SK-N-SH treated with all-trans-retinoic acid at 6 μM for 48 hours (cell line): ENCODE measurements around the gene TTPAL.

Experiments
- ATAC-seq: fragments of 200-7000 bp; cut with Tn5 transposase; 3 replicates; pipeline ENCODE4 v1.9.1; 2020; ENCODE audit warnings: mild to moderate bottlenecking, moderate library complexity
- ARNTL ChIP-seq: fragments of 450-650 bp; formaldehyde crosslinking; IDR thresholded peaks from 2 replicates; pipeline ENCODE4 v1.5.0; 2020; ENCODE audit warnings: low read depth, mild to moderate bottlenecking, moderate library complexity, borderline replicate concordance
- BACH2 ChIP-seq: fragments of 250-450 bp; sonication (Bioruptor Pico); IDR thresholded peaks from 2 replicates; pipeline ENCODE4 v1.9.0; 2021; ENCODE audit warnings: mild to moderate bottlenecking, borderline replicate concordance
- CREB5 ChIP-seq: fragments of 250-450 bp; sonication (Bioruptor Pico); IDR thresholded peaks from 2 replicates; pipeline ENCODE4 v1.5.1; 2020; ENCODE audit warnings: low read depth, mild to moderate bottlenecking, moderate library complexity
- CSDC2 ChIP-seq: fragments of 250-450 bp; sonication (Bioruptor Pico); IDR thresholded peaks from 2 replicates; pipeline ENCODE4 v1.5.0; 2020; ENCODE audit warnings: mild to moderate bottlenecking, moderate library complexity
- CSRNP3 ChIP-seq: fragments of 250-450 bp; sonication (Bioruptor Pico); IDR thresholded peaks from 2 replicates; pipeline ENCODE4 v1.5.1; 2021; ENCODE audit warnings: mild to moderate bottlenecking, moderate library complexity
- ESRRG ChIP-seq: fragments of 250-450 bp; sonication (Bioruptor Pico); IDR thresholded peaks from 2 replicates; pipeline ENCODE4 v1.6.1; 2021; ENCODE audit warnings: mild to moderate bottlenecking
- GLIS3 ChIP-seq: fragments of 250-450 bp; sonication (Bioruptor Pico); IDR thresholded peaks from 2 replicates; pipeline ENCODE4 v1.5.0; 2020; ENCODE audit warnings: mild to moderate bottlenecking, moderate library complexity
- ISL1 ChIP-seq: fragments of 250-450 bp; sonication (Bioruptor Pico); IDR thresholded peaks from 2 replicates; pipeline ENCODE4 v2.1.2; 2022; ENCODE audit warnings: mild to moderate bottlenecking, moderate library complexity
- OSR1 ChIP-seq: fragments of 250-450 bp; sonication (Bioruptor Pico); IDR thresholded peaks from 2 replicates; pipeline ENCODE4 v1.8.0; 2022; ENCODE audit warnings: moderate library complexity, mild to moderate bottlenecking, inconsistent platforms
- PATZ1 ChIP-seq: fragments of 250-450 bp; sonication (Bioruptor Pico); IDR thresholded peaks from 2 replicates; pipeline ENCODE4 v1.8.0; 2020; ENCODE audit warnings: mild to moderate bottlenecking, moderate library complexity, borderline replicate concordance
- POU6F1 ChIP-seq: fragments of 250-450 bp; sonication (Bioruptor Pico); IDR thresholded peaks from 2 replicates; pipeline ENCODE4 v1.8.0; 2021; ENCODE audit warnings: low read depth, mild to moderate bottlenecking, moderate library complexity, borderline replicate concordance
- PPARA ChIP-seq: fragments of 250-450 bp; sonication (Bioruptor Pico); IDR thresholded peaks from 2 replicates; pipeline ENCODE4 v1.5.0; 2020; ENCODE audit warnings: mild to moderate bottlenecking, borderline replicate concordance
- RARB ChIP-seq: fragments of 250-450 bp; sonication (Bioruptor Pico); IDR thresholded peaks from 2 replicates; pipeline ENCODE4 v1.8.0; 2021; ENCODE audit warnings: mild to moderate bottlenecking, moderate library complexity
- SNAI2 ChIP-seq: fragments of 250-450 bp; sonication (Bioruptor Pico); IDR thresholded peaks from 2 replicates; pipeline ENCODE4 v1.5.0; 2020; ENCODE audit warnings: mild to moderate bottlenecking, moderate library complexity
- TCF4 ChIP-seq: fragments of 250-450 bp; sonication (Bioruptor Pico); IDR thresholded peaks from 2 replicates; pipeline ENCODE4 v1.8.0; 2021; ENCODE audit warnings: mild to moderate bottlenecking, moderate library complexity, borderline replicate concordance
- ZC3H10 ChIP-seq: fragments of 250-450 bp; sonication (Bioruptor Pico); IDR thresholded peaks from 2 replicates; pipeline ENCODE4 v1.5.1; 2021; ENCODE audit warnings: mild to moderate bottlenecking, moderate library complexity
- ZFP3 ChIP-seq: fragments of 250-450 bp; sonication (Bioruptor Pico); IDR thresholded peaks from 2 replicates; pipeline ENCODE4 v1.5.0; 2020; ENCODE audit warnings: mild to moderate bottlenecking, moderate library complexity
- ZFP30 ChIP-seq: fragments of 450-650 bp; formaldehyde crosslinking; IDR thresholded peaks from 2 replicates; pipeline ENCODE4 v1.5.0; 2022; ENCODE audit warnings: mild to moderate bottlenecking, moderate library complexity
- ZNF565 ChIP-seq: fragments of 450-650 bp; formaldehyde crosslinking; conservative IDR thresholded peaks from 2 replicates; pipeline ENCODE4 v1.5.0; 2020; ENCODE audit warnings: low read depth, mild to moderate bottlenecking, moderate library complexity
- ZNF70 ChIP-seq: fragments of 450-650 bp; formaldehyde crosslinking; IDR thresholded peaks from 2 replicates; pipeline ENCODE4 v1.5.0; 2020; ENCODE audit warnings: mild to moderate bottlenecking, moderate library complexity

Gene TTPAL

GRCh38 chr20:44432618-44433577 is 42.8 kb upstream of the TTPAL start:
- TF ChIP-seq CSDC2 (CRISPR knock-in tag) (no peak), CSRNP3 (CRISPR knock-in tag) (no peak), ZNF565 (CRISPR knock-in tag) (no peak), POU6F1 (CRISPR knock-in tag) (no peak), CREB5 (CRISPR knock-in tag) (no peak), ZNF70 (CRISPR knock-in tag) (no peak), OSR1 (no peak), SNAI2 (CRISPR knock-in tag) (no peak), PPARA (CRISPR knock-in tag) (no peak), BACH2 (no peak), RARB (CRISPR knock-in tag) (no peak), ZC3H10 (CRISPR knock-in tag) (no peak), ZFP3 (CRISPR knock-in tag) (no peak)
- no peak for ATAC-seq

- TF ChIP-seq CSDC2 (CRISPR knock-in tag): no peak
- no peak for TF ChIP-seq ZNF565 (CRISPR knock-in tag)
- TF ChIP-seq ARNTL (CRISPR knock-in tag): no peak
- TF ChIP-seq TCF4 (CRISPR knock-in tag): no peak
- no peak for TF ChIP-seq SNAI2 (CRISPR knock-in tag)
- TF ChIP-seq RARB (CRISPR knock-in tag): no peak
- no peak for TF ChIP-seq ZFP30 (CRISPR knock-in tag)
- no peak for TF ChIP-seq ZNF70 (CRISPR knock-in tag)
- no peak for TF ChIP-seq PPARA (CRISPR knock-in tag)
- TF ChIP-seq CREB5 (CRISPR knock-in tag): no peak
- TF ChIP-seq PATZ1 (CRISPR knock-in tag): no peak
- no peak for TF ChIP-seq GLIS3
- no peak for TF ChIP-seq BACH2
- TF ChIP-seq ESRRG: no peak
- no peak for TF ChIP-seq ISL1
- ATAC-seq: no peak
These were observed 41.7 kb upstream of the TTPAL start for GRCh38 chr20:44433751-44434538.
